Stimulated activated CD8-positive, alpha-beta memory T cell treated with anti-CD3 and anti-CD28 coated beads, Interleukin-15, amount 100 ng/mL, for 48 hours (primary cell): ENCODE measurements around the gene ATP5ME.
"Not testable (repeated sequence)": the region's sequence is repeated elsewhere in the genome, so short reads cannot be mapped to it uniquely, and the experiment has no call there.

Source experiments
- DNase-seq, 2 donors: peaks; one replicate each; pipeline ENCODE4 v3.0.0-alpha.2; 2020; ENCODE audit warnings: low read depth in 2 of 2

The ATP5ME gene

DNA sequence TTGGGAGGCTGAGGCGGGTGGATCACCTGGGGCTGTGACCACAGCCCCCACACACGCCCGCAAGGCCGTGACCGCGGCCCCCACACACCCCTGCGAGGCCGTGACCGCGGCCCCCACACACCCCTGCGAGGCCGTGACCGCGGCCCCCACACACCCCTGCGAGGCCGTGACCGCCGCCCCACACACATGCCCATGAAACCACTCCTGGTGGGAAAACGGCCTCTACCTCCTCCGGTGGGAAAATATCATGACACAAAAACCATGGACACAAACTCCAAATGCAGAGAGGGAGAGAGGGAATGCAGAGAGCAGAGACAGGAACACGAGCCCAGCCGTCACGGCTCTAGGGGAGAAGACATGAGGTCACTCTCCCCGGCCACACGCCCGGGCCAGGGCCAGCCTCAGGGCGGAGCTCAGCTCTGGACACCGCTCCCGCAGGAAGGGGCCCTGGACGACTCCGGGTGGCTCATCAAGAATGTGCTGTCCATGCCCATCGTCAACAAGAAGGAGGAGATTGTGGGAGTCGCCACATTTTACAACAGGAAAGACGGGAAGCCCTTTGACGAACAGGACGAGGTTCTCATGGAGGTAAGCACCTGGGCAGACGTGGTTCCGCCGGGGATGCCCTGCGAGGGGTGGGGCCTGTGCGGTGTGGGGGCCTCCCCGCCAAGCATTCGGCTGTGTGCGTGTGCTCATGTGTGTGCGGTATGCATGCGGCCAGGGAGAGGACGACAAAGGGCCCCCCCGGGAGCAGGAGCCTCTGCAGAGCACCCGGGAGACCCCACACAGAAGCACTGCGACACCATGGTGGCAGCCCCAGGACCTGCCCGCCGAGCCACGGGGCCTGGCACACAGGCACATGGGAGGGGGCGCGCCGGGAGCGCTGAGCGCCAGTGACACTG, 17.4 kb downstream of the ATP5ME start:
- no peak for DNase-seq

DNA sequence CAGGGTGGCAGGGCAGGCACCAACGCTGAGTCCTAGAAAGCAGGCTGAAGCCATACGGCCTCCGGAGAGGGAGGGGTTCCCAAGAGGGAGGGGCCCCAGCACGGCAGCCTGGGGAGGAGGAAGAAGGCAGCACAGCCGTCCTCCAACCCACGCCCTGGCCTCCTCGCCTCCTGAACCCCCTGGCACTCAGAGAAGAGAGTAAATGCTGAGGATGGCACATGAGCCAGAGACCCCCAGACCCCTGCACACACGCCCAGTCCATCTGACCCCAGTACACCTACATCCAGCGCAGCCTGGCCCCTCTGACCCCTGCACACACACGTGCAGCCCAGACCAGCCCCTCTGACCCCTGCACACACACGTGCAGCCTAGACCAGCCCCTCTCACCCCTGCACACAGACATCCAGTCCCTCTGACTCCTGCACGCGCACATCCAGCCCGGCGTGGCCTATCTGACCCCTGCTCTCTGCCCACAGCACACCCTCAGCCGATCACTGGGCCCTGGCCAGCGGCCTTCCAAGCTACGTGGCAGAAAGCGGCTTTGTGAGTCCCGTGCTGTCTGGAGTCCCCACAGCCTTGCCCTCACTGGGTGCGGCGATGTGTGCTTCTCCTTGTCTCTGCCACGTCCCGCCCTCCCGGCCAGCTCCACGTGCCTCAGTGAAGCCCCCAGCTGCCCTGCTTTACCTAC, 18.5 kb downstream of the ATP5ME start:
- DNase-seq: no peak

DNA sequence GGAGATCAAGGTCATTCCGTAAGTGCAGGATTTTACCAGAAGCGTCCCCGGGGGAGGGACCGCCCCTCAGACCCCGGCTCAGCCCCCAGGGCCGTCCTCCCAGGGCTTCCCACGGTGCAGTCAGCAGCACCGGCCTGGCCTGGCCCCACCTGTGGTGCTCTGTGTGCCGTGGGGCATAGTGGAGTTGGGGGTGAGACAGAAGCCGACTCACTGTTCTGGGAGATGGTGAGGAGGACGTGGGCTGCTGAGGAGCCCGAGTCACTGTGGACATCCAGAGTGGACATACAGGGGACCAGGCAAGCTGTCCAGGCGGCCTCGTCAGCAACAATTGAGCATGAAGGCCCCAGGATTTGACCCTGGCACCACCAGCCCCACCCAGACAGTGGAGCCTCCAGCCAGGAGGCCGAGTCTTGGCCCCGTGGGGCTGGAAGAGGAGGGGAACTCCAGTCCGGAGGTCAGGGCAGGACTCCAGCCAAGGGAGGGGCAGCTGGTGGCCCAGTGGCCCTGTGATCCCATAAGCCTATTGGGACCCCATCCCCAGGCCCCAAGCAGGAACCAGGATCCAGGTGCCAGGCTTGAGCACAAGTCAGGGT, 19.1 kb downstream of the ATP5ME start:
- no peak for DNase-seq

DNA sequence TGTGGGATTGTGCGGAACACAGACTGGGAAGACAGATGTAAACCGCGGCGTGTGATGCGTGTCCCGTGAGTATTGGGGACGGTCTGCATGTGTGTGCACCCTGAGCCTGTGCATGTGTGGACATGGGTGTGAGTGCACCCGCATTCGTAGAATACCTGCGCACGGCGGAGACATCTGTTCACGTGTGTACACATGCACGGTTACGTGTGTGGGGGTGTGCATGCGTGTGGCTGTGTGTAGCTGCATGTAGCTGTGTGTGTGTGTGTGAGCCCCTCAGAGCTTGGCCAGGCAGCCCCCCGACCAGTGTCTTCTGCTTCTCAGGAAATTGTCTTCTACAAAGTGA, 19.6 kb downstream of the ATP5ME start:
- DNase-seq: no peak

DNA sequence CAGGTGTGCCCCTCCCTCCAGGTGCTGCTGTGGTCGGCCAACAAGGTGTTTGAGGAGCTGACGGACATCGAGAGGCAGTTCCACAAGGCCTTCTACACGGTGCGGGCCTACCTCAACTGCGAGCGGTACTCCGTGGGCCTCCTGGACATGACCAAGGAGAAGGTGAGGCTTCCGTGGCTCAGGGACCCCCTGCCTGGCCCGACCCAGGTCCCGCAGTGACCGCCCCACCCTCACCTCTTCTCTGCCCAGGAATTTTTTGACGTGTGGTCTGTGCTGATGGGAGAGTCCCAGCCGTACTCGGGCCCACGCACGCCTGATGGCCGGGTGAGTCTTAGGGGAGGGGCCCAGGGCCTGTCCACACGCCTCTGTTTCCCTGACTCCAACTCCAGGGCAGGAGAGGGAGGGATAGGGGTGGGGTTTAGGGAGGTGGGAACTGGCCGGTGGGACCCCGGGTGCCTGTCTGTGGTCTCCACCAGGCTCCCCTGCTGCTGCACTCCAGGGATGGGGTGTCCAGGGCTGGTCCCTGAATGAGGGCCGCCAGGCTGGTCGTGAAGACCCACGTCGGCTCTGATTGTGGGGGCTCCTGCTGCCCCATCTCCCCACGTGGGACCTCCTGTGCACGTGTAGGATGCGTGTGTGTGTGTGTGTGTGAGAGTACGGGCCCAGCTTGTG, 20.1 kb downstream of the ATP5ME start:
- no peak for DNase-seq

DNA sequence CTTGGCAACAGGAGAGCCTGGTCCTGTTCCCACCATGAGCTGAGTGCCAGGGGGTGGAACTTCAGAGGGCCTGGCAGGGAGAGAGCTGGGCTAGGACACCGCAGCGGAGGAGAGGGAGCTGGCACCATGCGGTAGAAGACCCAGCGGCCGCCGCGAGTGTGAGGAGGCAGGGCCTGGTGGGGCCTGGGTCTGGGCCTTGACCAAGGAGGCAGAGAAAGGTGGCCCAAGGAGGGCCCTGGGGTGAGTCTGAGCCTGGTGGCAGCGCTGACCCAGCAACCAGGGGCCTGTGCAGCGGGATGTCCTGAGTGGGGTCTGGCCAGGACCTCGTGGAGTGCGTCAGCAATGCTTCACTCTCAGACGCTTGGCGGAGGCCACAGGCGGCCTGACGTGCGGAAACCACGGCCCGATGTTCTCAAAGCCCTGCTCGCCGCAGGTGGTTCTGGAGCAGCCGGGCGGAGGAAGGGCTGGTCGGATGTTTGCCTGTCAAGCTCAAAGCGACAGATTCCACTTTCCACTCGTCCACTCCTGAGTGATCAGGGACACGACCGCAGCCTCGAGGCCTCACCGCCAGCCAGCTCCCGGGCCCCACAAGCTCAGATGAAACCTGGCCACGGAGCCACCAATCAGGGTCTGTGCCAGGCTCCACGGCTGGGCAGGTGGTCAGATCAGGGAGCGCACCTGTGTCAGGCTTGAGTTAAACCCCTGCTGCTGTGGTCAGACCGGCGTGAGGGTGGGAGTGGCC, 20.8 kb downstream of the ATP5ME start:
- no peak for DNase-seq

DNA sequence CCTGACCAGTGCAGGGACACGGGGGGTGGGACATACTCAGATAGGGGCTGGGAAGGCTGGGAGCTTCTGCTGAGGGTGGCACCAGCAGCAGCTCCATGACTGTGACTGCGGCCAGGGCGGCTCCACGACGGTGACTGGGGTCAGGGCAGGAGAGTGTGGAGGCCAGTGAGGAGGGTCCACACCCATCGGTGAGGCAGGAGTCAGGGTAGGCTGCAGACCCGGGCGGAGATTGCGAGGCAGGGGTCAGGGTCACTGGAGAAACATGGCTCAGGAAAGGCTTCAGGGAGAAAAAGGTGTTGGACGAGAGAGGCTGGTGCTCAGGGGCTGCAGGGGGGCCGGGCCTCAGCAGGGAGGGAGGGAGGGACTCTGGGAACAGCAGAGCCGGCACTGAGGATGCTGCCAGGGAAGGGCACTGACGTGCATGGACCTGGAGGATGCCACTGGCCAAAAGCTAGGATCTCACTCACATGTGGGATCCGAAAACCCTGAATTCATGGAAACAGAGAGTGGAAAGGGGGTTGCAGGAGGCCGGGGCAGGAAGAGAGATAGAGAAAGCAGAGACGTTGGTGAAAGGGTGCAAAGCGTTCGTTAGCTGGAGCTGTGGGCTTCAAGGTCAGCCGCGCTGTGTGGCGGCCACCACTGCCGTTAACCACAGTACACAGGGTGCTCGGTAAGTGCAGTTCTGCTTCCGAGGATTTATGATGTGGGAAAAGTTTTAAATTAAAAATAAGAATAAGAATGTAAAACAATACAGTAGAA, 22.0 kb downstream of the ATP5ME start:
- DNase-seq: no peak

DNA sequence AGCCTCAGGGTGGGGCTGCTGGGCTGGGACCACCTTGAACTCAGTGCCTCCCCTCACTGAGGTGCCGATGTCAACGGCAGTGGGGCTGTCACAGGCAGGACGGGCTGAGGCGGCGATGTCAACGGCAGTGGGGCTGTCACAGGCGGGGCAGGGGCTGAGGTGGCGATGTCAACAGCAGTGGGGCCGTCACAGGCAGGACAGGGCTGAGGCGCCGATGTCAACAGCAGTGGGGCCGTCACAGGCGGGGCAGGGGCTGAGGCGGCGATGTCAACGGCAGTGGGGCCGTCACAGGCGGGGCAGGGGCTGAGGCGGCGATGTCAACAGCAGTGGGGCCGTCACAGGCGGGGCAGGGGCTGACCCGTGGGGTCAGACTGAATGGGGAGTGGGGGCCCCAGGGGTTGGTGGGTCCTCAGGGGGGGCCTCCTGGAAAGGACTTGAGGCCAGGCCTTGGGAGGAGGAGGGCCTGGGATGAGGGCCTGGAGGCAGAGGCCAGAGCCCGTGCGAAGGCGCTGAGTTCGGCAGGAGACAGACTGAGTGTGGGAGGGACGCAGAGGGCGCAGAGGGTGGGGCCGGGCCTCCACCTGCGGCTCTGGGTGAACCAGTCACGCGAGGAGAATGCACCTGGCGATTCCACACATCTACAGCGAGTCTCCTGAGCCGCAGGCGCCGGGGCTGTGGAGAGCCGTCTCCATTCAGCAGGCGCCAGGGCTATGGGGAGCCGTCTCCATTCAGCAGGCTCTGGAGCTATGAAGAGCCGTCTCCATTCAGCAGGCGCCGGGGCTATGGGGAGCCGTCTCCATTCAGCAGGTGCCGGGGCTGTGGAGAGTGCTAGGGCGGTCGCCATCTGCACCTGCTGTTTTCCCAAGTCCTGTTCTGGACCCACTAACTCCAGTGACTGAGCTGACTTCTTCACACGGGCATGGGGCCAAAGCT, 22.9 kb downstream of the ATP5ME start:
- no peak for DNase-seq

DNA sequence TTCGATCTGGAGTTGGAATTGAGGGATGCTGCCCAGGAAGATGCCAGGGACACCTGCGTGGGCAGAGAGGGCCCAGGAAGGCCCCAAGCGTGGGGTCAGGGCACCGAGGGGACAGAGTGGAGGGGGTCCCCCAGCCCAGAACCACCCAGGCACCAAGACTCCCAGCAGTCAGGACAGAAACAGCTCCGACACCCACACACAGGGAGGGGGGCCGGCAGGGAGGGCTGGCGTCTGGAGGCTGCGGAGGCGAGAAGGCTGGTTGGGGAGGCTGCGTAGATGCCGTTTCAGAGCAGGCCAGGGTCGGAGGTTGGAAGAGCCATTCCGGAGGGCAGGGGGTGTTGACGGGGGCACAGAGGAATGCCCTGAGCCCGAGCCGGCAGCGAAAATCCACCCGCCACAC, 23.6 kb downstream of the ATP5ME start:
- DNase-seq: no peak

DNA sequence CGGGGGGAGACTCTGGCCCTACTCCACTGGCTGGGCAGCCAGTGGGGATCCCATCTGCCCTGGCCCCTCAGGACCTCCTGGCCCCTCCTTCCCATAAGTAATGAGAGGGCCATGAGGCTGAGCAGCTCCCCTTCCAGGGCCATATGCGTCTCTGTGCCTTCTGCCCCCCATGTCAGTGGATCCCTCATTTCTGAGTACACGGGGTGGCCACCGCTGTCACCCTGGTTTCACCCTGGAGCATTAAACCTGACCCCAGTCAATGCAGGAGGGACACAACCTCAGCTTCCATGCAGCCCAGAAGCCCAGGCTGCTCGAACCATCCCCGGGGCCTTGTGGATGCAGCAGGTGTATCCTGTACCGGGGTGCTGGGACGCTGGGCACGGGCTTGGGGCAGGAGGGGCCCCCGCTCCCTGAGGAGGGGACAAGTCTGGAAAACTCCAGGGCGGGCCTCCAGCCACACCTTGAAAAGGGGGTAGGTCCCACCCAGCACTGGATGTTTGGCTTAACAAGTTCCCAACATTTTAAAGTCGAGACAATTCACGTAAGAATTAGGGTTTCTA, 24.2 kb downstream of the ATP5ME start:
- DNase-seq: no peak

DNA sequence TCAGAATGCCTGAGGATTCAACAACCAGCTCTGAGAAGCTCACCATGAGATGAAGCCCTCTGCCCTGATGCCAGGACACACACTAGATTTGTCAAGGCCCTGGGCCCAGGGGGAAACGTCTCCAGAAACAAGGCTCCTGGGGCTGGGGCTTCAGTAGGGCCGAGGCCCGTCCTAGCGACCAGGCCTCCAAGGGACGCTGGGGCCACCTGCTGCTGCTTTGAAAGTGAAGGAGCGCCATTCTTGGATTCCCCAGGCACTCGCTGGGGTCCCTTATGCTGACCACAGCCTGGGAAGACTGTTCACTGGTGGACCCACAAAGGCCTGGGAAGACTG, 24.8 kb downstream of the ATP5ME start:
- no peak for DNase-seq

DNA sequence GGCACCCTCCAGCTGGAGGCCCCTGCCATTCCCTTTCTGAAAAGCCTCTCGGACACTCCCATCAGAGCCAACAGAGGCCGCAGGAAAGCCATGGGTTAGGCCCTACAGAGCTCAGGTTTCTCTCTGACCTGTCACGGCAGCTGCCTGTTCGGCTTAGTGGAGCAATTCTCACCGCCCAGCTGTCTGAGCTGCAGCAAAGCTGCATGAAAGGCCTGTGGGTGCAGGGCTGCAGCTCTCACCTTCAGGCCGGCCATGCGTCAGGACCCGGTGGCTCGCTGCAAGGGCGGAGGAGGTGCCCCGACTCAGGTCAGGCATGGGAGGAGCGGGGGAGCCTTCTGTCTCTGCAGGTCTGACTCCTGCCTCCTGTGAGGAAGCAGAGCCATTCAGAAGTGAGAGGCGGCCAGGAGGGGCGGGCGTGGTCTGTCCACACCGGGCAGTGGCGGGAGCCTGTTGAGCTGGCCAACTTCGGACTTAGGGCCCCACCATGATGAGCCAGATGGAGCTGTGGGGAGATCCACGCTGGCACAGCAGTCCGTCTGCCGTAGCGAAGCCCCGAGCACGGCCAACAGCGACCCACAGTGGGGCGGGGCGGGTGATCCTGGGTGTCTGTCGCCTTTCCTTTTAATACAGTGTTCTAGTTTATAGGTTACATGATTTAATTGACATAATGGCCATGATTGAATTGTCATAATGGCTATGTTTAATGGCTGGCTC, 25.3 kb downstream of the ATP5ME start:
- DNase-seq: no peak

DNA sequence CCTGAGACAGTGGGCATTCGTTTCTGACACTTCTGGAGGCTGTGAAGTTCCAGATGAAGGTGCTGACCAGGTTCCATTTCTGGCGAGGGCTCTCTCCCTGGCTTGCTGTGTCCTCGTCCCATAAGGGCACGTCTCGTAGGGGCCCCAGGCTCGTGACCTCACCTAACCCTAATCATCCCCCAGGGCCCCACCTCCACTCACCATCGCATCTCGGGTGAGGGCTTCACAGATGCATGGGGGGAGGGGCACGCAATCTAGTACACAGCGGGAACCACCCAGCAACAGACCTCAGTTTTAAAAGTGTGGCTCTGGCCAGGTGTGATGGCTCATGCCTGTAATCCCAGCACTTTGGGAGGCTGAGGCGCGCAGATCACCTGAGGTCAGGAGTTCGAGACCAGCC, 26.6 kb downstream of the ATP5ME start:
- no peak for DNase-seq

DNA sequence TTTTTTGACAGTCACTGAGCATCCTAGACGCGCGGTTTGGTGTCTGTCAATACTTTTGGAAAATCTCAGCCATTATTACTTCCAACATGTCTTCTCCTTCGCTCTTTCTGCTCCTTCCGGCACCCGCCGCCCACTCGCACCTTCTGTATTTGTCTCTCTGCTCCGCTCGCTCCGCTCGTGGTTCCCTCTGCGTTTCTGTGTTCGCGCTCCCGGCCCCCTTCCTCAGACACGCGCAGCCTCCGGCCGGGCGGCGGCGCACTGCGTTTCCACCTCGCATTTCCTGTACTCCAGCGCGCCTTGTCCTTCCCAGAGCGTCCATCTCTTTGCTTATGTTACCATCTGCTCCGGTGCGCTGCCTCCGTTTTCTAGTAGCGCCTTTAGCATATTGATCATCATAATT, 27.6 kb downstream of the ATP5ME start:
- DNase-seq: no peak

DNA sequence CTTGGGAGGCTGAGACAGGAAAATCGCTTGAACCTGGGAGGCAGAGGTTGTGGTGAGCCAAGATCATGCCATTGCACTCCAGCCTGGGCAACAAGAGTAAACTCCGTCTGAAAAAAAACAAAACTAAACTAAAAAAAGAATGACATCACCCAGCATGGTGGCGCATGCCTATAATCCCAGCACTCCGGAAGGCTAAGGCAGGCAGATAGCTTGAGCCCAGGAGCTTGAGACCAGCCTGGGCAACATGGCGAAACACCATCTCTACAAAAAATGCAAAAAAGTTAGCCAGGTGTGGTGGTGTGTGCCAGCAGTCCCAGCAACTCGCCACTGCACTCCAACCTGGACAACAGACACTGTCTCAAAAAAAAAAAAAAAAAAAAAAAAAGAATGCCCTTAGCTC, 31.7 kb downstream of the ATP5ME start:
- DNase-seq: not testable (repeated sequence)

DNA sequence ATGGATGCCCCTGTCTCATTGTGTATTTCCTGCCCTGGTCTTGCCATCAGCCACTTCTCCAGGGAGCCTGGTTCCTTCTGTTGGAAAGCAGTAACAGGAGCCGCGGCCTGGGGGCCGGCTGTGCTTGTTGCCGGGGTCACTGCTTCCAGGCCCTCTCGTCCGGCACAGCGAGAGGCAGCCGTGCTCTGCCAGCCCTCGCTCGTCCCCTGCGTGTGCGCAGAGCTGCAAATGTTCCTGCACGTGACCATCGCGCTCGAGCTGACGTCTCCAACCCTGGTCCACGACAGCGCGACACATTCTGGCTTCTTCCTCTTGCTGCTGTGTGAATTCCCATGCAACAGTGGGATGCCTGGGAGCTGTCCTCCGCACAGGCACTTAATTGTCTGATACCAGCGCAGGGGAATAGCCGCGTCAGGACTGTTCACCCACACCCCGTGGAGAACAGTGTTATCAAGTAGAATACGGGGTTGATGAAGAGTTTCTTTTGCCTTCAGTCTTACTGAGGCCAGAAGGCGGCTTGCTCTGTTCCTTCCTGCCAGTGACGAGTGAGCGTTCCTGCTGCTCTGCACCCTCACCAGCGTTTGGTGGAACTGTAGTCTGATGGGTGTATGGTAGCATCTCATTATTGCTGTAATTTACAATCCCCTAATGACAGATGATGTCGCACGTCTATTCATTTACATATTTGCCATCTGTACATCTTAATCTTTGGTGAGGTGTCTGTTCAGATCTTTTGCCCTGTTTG, 36.4 kb downstream of the ATP5ME start:
- no peak for DNase-seq

DNA sequence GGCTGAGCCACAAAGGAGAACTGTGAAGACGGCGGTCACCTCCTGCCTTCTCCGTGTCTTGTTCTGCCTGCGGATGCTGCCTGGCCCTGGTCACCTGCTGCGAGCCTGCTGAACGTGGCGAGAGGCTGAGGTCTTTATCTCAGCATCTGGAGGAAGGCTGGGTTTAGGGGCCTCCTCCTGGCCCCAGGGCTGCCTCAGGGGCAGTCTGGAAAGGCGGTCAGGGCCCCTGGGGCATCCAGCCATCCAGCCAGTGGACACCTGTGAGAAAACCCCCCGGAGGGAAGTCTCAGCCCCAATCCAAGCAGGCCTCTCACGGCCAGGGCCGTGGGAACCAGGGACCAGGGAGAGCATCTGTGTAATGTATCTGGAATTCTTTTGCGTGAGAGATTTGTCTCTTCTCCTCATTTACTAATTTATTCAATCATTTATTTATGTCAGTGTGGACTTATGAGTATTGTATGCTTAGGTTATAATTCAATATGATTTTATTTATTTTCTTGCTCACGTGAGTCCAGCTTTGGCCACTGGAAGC, 37.4 kb downstream of the ATP5ME start:
- DNase-seq: no peak
